ENCODE results near the gene IFNAR1. TPM values are rescaled to one million over a fixed set of nuclear protein-coding genes. Genes with fewer than 3 reads are reported as not detected.

IFNAR1 gene
- total RNA-seq, 1 experiment from 2014 or later = 20.5 TPM

GRCh38 chr21:33360881-33361602 lies 36.3 kb downstream of the IFNAR1 start:
- Histone ChIP-seq H3K9ac (ENCODE audit: low read length) (no peak overlapping the region), H3K4me3 (replicated peaks in 1 of 2; ENCODE audit: low read depth in 1 of 2, low read length in 2 of 2) (no peak overlapping the region), H3K9me3 (ENCODE audit: control insufficient read depth in 1 of 2, insufficient read depth in 1 of 2, low read depth in 1 of 2, low read length in 2 of 2) (no peaks in the 10 kb centered on the region), H3K4me2 (ENCODE audit: low read length) (peak overlapping the region; percentile 27), H3K79me2 (ENCODE audit: insufficient read depth, low read length) (no peaks in the 10 kb centered on the region), H2AFZ (ENCODE audit: low read depth, low read length, poor library complexity, severe bottlenecking) (no peak overlapping the region), H3K27me3 (ENCODE audit: insufficient read depth, low read length) (no peaks in the 10 kb centered on the region), H3K36me3 (ENCODE audit: control insufficient read depth in 1 of 2, insufficient read depth in 2 of 2, low read length in 2 of 2) (peaks cover 4 to 5% of the 10 kb centered on the region in 2 experiments; a peak in 3 of 4 replicates), H3K9me2 (ENCODE audit: insufficient read depth) (no peaks in the 10 kb centered on the region), H3K4me1 (ENCODE audit: control insufficient read depth in 1 of 2, insufficient read depth in 2 of 2, low read length in 2 of 2) (peaks cover 10 to 15% of the 10 kb centered on the region in 2 experiments), H4K20me1 (ENCODE audit: insufficient read depth) (no peaks in the 10 kb centered on the region), H3K27ac (ENCODE audit: low read depth, low read length) (no peak overlapping the region)
- ChIA-PET POLR2A (interaction anchor here (0.6 to 1.1 kb wide), 3 partner anchors 19 to 138 kb away, joined by 3 to 4 read pairs (median 3); no protein-coding TSS in a partner anchor), RAD21 (ENCODE audit: low non-redundant PET in 1 of 2, low total read pairs in 2 of 2, uncharacterized antibody in 2 of 2, unreplicated experiment in 2 of 2) (interaction anchor here (0.7 to 1.0 kb wide), 4 partner anchors 36 to 161 kb away, joined by 3 to 6 read pairs (median 5); partner anchors contain the start of gene IFNAR1 (in 1 of the 2)), CTCF (interaction anchor here (0.6 to 3.8 kb wide), 31 partner anchors 8 to 367 kb away, joined by 3 to 20 read pairs (median 4); partner anchors contain the start of genes IFNAR1 and IL10RB)
- intact Hi-C loops (cut with micrococcal nuclease) = loop anchor here (2.0 kb wide), 1 partner anchor 84 kb away; no protein-coding TSS in a partner anchor
- DNase-seq (ENCODE audit: low read depth, low spot score) (no peak), ATAC-seq (peak; percentile 98)
- no TSS peak for BruUV-seq (replicated peaks)
- TF ChIP-seq SP1 (IDR thresholded peaks at IDR 0.05; ENCODE audit: low read depth) (no peak), CEBPB (IDR thresholded peaks at IDR 0.05; ENCODE audit: low read depth) (no peak), EZH2 (IDR thresholded peaks at IDR 0.05) (no peak), ZBTB33 (IDR thresholded peaks at IDR 0.05; ENCODE audit: extremely low read depth, insufficient replicate concordance, low read length) (no peak), CBX3 (IDR thresholded peaks at IDR 0.05; ENCODE audit: low read depth) (no peak), POLR2A (IDR thresholded peaks at IDR 0.05; ENCODE audit: borderline replicate concordance, extremely low read depth, insufficient read depth, insufficient read length) (no peak), CTCF (IDR thresholded peaks at IDR 0.05 in 2 of 3, conservative IDR thresholded peaks at IDR 0.05 in 1 of 3; ENCODE audit: borderline replicate concordance in 1 of 3, insufficient read depth in 1 of 3, low read depth in 2 of 3, low read length in 2 of 3) (peak in 2 of 3 experiments; percentile 91 to 95; a peak in 5 of 6 replicates), POLR2AphosphoS5 (IDR thresholded peaks at IDR 0.05; ENCODE audit: low read depth, low read length) (no peak), SRF (IDR thresholded peaks at IDR 0.05; ENCODE audit: low read depth) (no peak), ELF1 (IDR thresholded peaks at IDR 0.05; ENCODE audit: borderline replicate concordance, low read depth) (no peak), ZNF274 (IDR thresholded peaks at IDR 0.05; ENCODE audit: low read depth, low read length) (no peak), FOSL1 (IDR thresholded peaks at IDR 0.05; ENCODE audit: low read depth) (no peak), YY1 (IDR thresholded peaks at IDR 0.05; ENCODE audit: extremely low read depth, insufficient replicate concordance, low read depth, low read length) (peak; percentile 10), JUND (IDR thresholded peaks at IDR 0.05) (no peak), EGR1 (IDR thresholded peaks at IDR 0.05; ENCODE audit: low read depth) (no peak), EZH2phosphoT487 (IDR thresholded peaks at IDR 0.05; ENCODE audit: borderline replicate concordance) (no peak), TCF7L2 (IDR thresholded peaks at IDR 0.05; ENCODE audit: borderline replicate concordance, extremely low read depth, insufficient read depth, insufficient read length) (no peak), ZFX (IDR thresholded peaks at IDR 0.05) (no peak), ATF3 (IDR thresholded peaks at IDR 0.05) (no peak)
